ENCODE measurements around the gene CCDC120.

DNA sequence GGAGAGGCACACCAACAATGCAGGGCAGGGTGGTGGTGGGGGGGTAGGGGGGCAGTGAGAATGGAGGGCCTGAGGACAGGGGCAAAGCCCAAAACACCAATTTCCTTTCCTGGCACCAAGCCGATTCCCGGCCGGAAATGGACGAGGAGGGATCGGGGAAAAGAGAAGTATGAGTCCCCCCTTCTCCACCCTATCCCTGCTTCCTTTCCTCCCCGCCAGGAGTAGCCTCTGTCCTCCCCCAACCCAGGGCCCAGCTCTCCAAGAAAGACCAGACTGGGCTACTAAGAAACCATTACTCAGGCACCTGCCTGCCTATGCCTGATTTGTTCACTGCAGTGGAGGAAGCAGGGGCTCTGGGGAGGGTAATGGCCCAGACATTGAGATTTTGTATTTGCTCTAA lies 402 bp downstream of the CCDC120 start:
- TF ChIP-seq POLR2A (IDR thresholded peaks at IDR 0.05) = no peak
- TF ChIP-seq, protein P1, sequence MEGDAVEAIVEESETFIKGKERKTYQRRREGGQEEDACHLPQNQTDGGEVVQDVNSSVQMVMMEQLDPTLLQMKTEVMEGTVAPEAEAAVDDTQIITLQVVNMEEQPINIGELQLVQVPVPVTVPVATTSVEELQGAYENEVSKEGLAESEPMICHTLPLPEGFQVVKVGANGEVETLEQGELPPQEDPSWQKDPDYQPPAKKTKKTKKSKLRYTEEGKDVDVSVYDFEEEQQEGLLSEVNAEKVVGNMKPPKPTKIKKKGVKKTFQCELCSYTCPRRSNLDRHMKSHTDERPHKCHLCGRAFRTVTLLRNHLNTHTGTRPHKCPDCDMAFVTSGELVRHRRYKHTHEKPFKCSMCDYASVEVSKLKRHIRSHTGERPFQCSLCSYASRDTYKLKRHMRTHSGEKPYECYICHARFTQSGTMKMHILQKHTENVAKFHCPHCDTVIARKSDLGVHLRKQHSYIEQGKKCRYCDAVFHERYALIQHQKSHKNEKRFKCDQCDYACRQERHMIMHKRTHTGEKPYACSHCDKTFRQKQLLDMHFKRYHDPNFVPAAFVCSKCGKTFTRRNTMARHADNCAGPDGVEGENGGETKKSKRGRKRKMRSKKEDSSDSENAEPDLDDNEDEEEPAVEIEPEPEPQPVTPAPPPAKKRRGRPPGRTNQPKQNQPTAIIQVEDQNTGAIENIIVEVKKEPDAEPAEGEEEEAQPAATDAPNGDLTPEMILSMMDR (IDR thresholded peaks at IDR 0.05) = no peak
